Astrocyte (in vitro differentiated cells and primary cell): ENCODE results near the gene ZNF462. TPM values are rescaled to one million over a fixed set of nuclear protein-coding genes. Genes with fewer than 3 reads are reported as not detected.

Experiments used
- DNase-seq: peaks from one replicate; pipeline ENCODE4 v3.0.0-alpha.2; 2010; ENCODE audit warnings: low read depth
- FAIRE-seq: peaks from 2 replicates; lab custom pipeline; 2011; peaks lifted over from hg19 to GRCh38; lab: Jason Lieb, UNC
- H2AFZ ChIP-seq: 2 replicates; pipeline ENCODE4 v1.6.0; 2012; ENCODE audit warnings: low read depth, low read length, inconsistent platforms
- H3K27ac ChIP-seq: 2 replicates; pipeline ENCODE4 v1.5.1; 2011; ENCODE audit warnings: low read depth, low read length, inconsistent platforms
- H3K27me3 ChIP-seq: 2 replicates; pipeline ENCODE4 v1.6.0; 2011; ENCODE audit warnings: low read length, inconsistent platforms; ENCODE audit not compliant: insufficient read depth
- H3K36me3 ChIP-seq: 2 replicates; pipeline ENCODE4 v1.5.1; 2011; ENCODE audit warnings: low read length, inconsistent platforms; ENCODE audit not compliant: insufficient read depth
- H3K4me1 ChIP-seq: 2 replicates; pipeline ENCODE4 v1.5.1; 2011; ENCODE audit warnings: low read length, inconsistent platforms; ENCODE audit not compliant: insufficient read depth
- H3K4me2 ChIP-seq: 2 replicates; pipeline ENCODE4 v1.6.0; 2012; ENCODE audit warnings: low read length, inconsistent platforms
- H3K4me3 ChIP-seq: 2 replicates; pipeline ENCODE4 v1.5.1; 2011; ENCODE audit warnings: low read depth, mild to moderate bottlenecking, low read length, inconsistent platforms; ENCODE audit not compliant: insufficient read depth
- H3K79me2 ChIP-seq: 2 replicates; pipeline ENCODE4 v1.6.0; 2012; ENCODE audit warnings: mild to moderate bottlenecking, low read length, inconsistent platforms; ENCODE audit not compliant: insufficient read depth
- H3K9ac ChIP-seq: 2 replicates; pipeline ENCODE4 v1.6.0; 2012; ENCODE audit warnings: mild to moderate bottlenecking, low read length, inconsistent platforms
- H3K9me3 ChIP-seq: 2 replicates; pipeline ENCODE4 v1.5.1; 2012; ENCODE audit warnings: low read depth, mild to moderate bottlenecking, low read length, inconsistent platforms; ENCODE audit not compliant: insufficient read depth
- H4K20me1 ChIP-seq: 2 replicates; pipeline ENCODE4 v1.6.0; 2012; ENCODE audit warnings: low read length, inconsistent platforms; ENCODE audit not compliant: insufficient read depth
- H3K27ac Mint-ChIP-seq: one replicate; pipeline ENCODE4 v1.8.0; 2021; ENCODE audit warnings: mild to moderate bottlenecking, mixed read lengths; ENCODE audit not compliant: unreplicated experiment
- H3K27me3 Mint-ChIP-seq: one replicate; pipeline ENCODE4 v1.8.0; 2021; ENCODE audit warnings: low read depth, mixed read lengths; ENCODE audit not compliant: unreplicated experiment
- H3K36me3 Mint-ChIP-seq: one replicate; pipeline ENCODE4 v1.8.0; 2021; ENCODE audit warnings: low read depth, mixed read lengths; ENCODE audit not compliant: unreplicated experiment
- H3K4me1 Mint-ChIP-seq: one replicate; pipeline ENCODE4 v1.8.0; 2021; ENCODE audit warnings: low read depth, mixed read lengths; ENCODE audit not compliant: unreplicated experiment
- H3K4me3 Mint-ChIP-seq: one replicate; pipeline ENCODE4 v1.8.0; 2021; ENCODE audit warnings: mild to moderate bottlenecking, moderate library complexity, mixed read lengths; ENCODE audit not compliant: unreplicated experiment
- H3K9me3 Mint-ChIP-seq: one replicate; pipeline ENCODE4 v1.8.0; 2021; ENCODE audit warnings: mild to moderate bottlenecking, mixed read lengths; ENCODE audit not compliant: unreplicated experiment
- CTCF ChIP-seq: IDR thresholded peaks from 2 replicates; pipeline ENCODE4 v1.5.1; 2011; ENCODE audit warnings: low read depth, mild to moderate bottlenecking, inconsistent platforms, low read length, moderate library complexity; ENCODE audit not compliant: insufficient read depth
- EZH2 ChIP-seq: IDR thresholded peaks from 2 replicates; pipeline ENCODE4 v1.6.1; 2012; ENCODE audit warnings: mild to moderate bottlenecking, low read length, inconsistent platforms; ENCODE audit not compliant: insufficient read depth
- total RNA-seq: library from RNA; stranded (reverse); gene quantifications from 2 replicates; pipeline ENCODE4 v1.2.1, GENCODE V29; 2021

ZNF462 gene
- total RNA-seq, 1 donor from 2014 or later, result 126 TPM

GRCh38 chr9:107020040-107020530 is 157.1 kb downstream of the ZNF462 start:
- no peak overlapping the region for H2AFZ ChIP-seq
- no peaks in the 10 kb centered on the region for H3K36me3 ChIP-seq
- Mint-ChIP-seq H3K36me3 (peaks cover 8% of the 10 kb centered on the region), H3K4me1 (peaks cover 46% of the 10 kb centered on the region), H3K27me3 (no peaks in the 10 kb centered on the region), H3K4me3 (no peak overlapping the region), H3K9me3 (peaks cover 12% of the 10 kb centered on the region), H3K27ac (peak overlapping the region; percentile 89)
- H3K4me2 ChIP-seq, result peak overlapping the region; percentile 72
- no peak for TF ChIP-seq CTCF
- no peak for TF ChIP-seq EZH2
- H3K9me3 ChIP-seq, result peaks cover 7% of the 10 kb centered on the region
- H4K20me1 ChIP-seq, result peaks cover 6% of the 10 kb centered on the region
- no peaks in the 10 kb centered on the region for H3K79me2 ChIP-seq
- peak overlapping the region; percentile 45 for H3K9ac ChIP-seq
- peaks cover 23% of the 10 kb centered on the region for H3K4me1 ChIP-seq
- H3K4me3 ChIP-seq, result peak overlapping the region; percentile 13
- H3K27me3 ChIP-seq, result peaks cover 7% of the 10 kb centered on the region
- peak; percentile 67 for FAIRE-seq
- H3K27ac ChIP-seq, result peak overlapping the region; percentile 28
- DNase-seq, result peak; percentile 98

DNA sequence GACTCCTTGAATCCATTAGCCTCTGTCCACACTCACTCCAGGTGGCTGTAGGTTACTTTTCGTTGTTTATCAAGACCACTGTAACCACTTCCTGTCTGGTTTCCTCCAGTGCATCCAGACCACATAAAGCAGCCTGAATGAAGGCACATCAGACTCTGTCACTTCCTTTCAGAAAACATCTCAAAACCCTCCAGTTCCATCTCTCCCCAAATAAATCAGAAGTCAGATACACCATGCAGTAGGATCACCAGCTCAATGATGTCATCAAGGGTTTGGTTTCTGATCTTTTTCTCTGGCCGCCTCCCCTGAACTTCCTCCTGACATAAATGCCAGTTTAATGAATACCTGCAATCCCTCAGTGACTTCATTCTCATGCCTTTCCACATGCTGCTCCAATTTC is 161.2 kb downstream of the ZNF462 start:
- TF ChIP-seq CTCF, result no peak
- TF ChIP-seq EZH2, result no peak
- Mint-ChIP-seq H3K4me3 (no peak overlapping the region), H3K27ac (peak overlapping the region; percentile 85), H3K4me1 (peaks cover 33% of the 10 kb centered on the region), H3K9me3 (peaks cover 5% of the 10 kb centered on the region), H3K27me3 (no peaks in the 10 kb centered on the region), H3K36me3 (no peaks in the 10 kb centered on the region)
- DNase-seq (peak; percentile 49), FAIRE-seq (no peak)
- Histone ChIP-seq H2AFZ (no peak overlapping the region), H3K9ac (no peak overlapping the region), H3K4me3 (no peak overlapping the region), H3K36me3 (no peaks in the 10 kb centered on the region), H3K27me3 (peaks cover 10% of the 10 kb centered on the region), H3K79me2 (no peaks in the 10 kb centered on the region), H3K27ac (no peak overlapping the region), H4K20me1 (peaks cover 6% of the 10 kb centered on the region), H3K4me1 (peaks cover 20% of the 10 kb centered on the region), H3K9me3 (no peaks in the 10 kb centered on the region), H3K4me2 (no peak overlapping the region)

DNA sequence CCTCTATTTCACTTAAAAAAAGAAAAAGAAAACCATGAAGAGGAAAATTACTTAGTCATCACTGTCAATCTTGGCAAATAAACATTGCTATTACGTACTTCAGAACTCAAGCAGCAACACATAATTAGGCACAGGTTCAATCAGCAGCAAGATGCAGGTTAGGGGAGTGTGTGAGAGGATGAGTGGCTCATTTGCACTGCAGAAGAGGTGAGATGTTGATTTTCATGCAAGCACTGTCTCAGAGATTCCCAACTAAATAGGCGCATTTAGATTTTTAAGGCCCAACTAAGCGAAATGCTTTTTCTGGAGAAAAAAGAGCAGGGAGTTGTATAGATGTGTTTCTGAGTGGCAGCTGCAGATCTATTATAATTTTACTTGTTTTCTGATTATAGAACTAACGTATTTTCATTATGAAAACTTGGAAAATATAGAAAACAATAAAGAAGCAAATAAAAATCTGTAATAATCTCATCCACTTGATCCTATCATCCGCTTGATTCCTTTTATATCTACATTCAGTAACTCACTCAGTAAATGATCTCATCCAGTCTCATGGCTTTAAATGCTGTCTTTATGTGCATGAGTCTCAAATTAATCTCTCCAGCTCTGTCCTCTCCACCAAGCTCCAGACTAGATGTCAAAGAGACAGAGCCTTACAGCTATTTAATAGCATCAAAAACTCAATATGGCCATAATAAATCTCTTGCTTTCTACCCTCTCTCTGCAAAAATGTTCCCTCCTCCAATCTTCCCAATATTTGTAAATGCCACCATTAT is 162.5 kb downstream of the ZNF462 start:
- H3K4me1 Mint-ChIP-seq, result peaks cover 24% of the 10 kb centered on the region
- no peak overlapping the region for H3K27ac ChIP-seq
- H3K9me3 Mint-ChIP-seq, result peaks cover 5% of the 10 kb centered on the region
- no peaks in the 10 kb centered on the region for H3K36me3 Mint-ChIP-seq
- no peak for DNase-seq
- H3K27ac Mint-ChIP-seq, result no peak overlapping the region
- no peak overlapping the region for H3K4me3 ChIP-seq
- no peak overlapping the region for H3K4me3 Mint-ChIP-seq
- TF ChIP-seq EZH2 (no peak), CTCF (no peak)
- no peaks in the 10 kb centered on the region for H3K79me2 ChIP-seq
- H4K20me1 ChIP-seq, result no peaks in the 10 kb centered on the region
- FAIRE-seq, result no peak
- peaks cover 15% of the 10 kb centered on the region for H3K27me3 ChIP-seq
- no peaks in the 10 kb centered on the region for H3K9me3 ChIP-seq
- no peaks in the 10 kb centered on the region for H3K36me3 ChIP-seq
- H2AFZ ChIP-seq, result no peak overlapping the region
- no peak overlapping the region for H3K9ac ChIP-seq
- peaks cover 8% of the 10 kb centered on the region for H3K4me1 ChIP-seq
- no peak overlapping the region for H3K4me2 ChIP-seq
- H3K27me3 Mint-ChIP-seq, result no peaks in the 10 kb centered on the region
